Muscle of leg (tissue), 11 donors: Measurements from ENCODE around the gene DNAJB12. TPM values are rescaled to one million over a fixed set of nuclear protein-coding genes. Genes with fewer than 3 reads are reported as not detected.
A peak's percentile ranks its signal among the peaks of the same experiment; 100 is the strongest.
"Not testable (repeated sequence)": the region's sequence is repeated elsewhere in the genome, so short reads cannot be mapped to it uniquely, and the experiment has no call there.

Experiments used
- DNase-seq: peaks from one replicate; pipeline ENCODE4 v3.0.0; 2013
- H3K27ac ChIP-seq: one replicate; pipeline ENCODE4 v1.5.1; 2013; ENCODE audit warnings: mild to moderate bottlenecking, low read length, control low read depth
- H3K27me3 ChIP-seq: one replicate; pipeline ENCODE4 v1.6.1; 2013; ENCODE audit warnings: low read length; ENCODE audit not compliant: control insufficient read depth, insufficient read depth
- H3K36me3 ChIP-seq: one replicate; pipeline ENCODE4 v1.6.1; 2013; ENCODE audit warnings: low read length; ENCODE audit not compliant: control insufficient read depth, insufficient read depth
- H3K4me1 ChIP-seq: one replicate; pipeline ENCODE4 v1.6.1; 2013; ENCODE audit warnings: low read length; ENCODE audit not compliant: control insufficient read depth, insufficient read depth
- H3K4me3 ChIP-seq: one replicate; pipeline ENCODE4 v1.5.1; 2013; ENCODE audit warnings: low read length, control low read depth
- H3K9me3 ChIP-seq: replicated peaks from 2 replicates; pipeline ENCODE4 v1.6.1; 2013; ENCODE audit warnings: low read depth, low read length; ENCODE audit not compliant: control insufficient read depth
- WGBS: methylation state at CpG from one replicate; pipeline ENCODE4 v1.1.5; 2013; ENCODE audit warnings: missing lambda C conversion rate; ENCODE audit not compliant: insufficient coverage; 5-methylcytosine and 5-hydroxymethylcytosine counted together
- polyA plus RNA-seq, 8 donors: library from polyadenylated mRNA; unstranded; fragments of 120-200 nt; gene quantifications; one replicate each; pipeline versions ENCODE4 v1.2.1 to v1.2.3, GENCODE V29; 2013; ENCODE audit warnings: inconsistent platforms in 1 of 8, low replicate concordance in 1 of 8; ENCODE audit not compliant: insufficient read length in 8 of 8, insufficient read depth in 1 of 8
- total RNA-seq: library from RNA; stranded (reverse); fragments of 120-200 nt; gene quantifications from one replicate; pipeline ENCODE4 v1.2.4, GENCODE V29; 2013

DNAJB12 gene
- total and polyA plus RNA-seq, 9 donors: 19.6 to 25.1 (median 22.8) TPM

- DNase-seq, H3K9me3 ChIP-seq, H3K4me1 ChIP-seq, H3K36me3 ChIP-seq, H3K27ac ChIP-seq, H3K27me3 ChIP-seq, H3K4me3 ChIP-seq: not testable (repeated sequence)
- WGBS: 83% methylated on average over 2 of the region's 7 CpGs
Measured at GRCh38 chr10:72384982-72385381, 30.3 kb upstream of the DNAJB12 start.

- no CpG with 5 or more reads among the region's 2 CpGs for WGBS
- H3K36me3 ChIP-seq: peaks cover 8% of the 10 kb centered on the region
Measured at GRCh38 chr10:72379776-72380175, 25.1 kb upstream of the DNAJB12 start.

GRCh38 chr10:72379062-72379461 lies 24.3 kb upstream of the DNAJB12 start:
- DNase-seq: no peak
- H3K36me3 ChIP-seq: peaks cover 10% of the 10 kb centered on the region
- WGBS: 67% methylated on average over 1 of the region's 2 CpGs

More at GRCh38 chr10:72379776-72380175, 25.1 kb upstream of the DNAJB12 start:
- no peaks in the 10 kb centered on the region for H3K27me3 ChIP-seq
- H3K4me3 ChIP-seq: no peak overlapping the region
- no peak overlapping the region for H3K27ac ChIP-seq
- H3K4me1 ChIP-seq: no peaks in the 10 kb centered on the region
- DNase-seq: no peak
- H3K9me3 ChIP-seq: no peaks in the 10 kb centered on the region

GRCh38 chr10:72375585-72375984 lies 20.9 kb upstream of the DNAJB12 start:
- H3K27me3 ChIP-seq: no peaks in the 10 kb centered on the region
- no peaks in the 10 kb centered on the region for H3K4me1 ChIP-seq
- H3K27ac ChIP-seq: no peak overlapping the region
- no peak for DNase-seq
- H3K9me3 ChIP-seq: no peaks in the 10 kb centered on the region
- WGBS: 86% methylated on average over 1 of the region's 5 CpGs
- H3K36me3 ChIP-seq: peaks cover 24% of the 10 kb centered on the region
- H3K4me3 ChIP-seq: no peak overlapping the region

More at GRCh38 chr10:72379062-72379461, 24.3 kb upstream of the DNAJB12 start:
- H3K27ac ChIP-seq: no peak overlapping the region
- no peaks in the 10 kb centered on the region for H3K27me3 ChIP-seq
- H3K9me3 ChIP-seq: no peaks in the 10 kb centered on the region
- no peaks in the 10 kb centered on the region for H3K4me1 ChIP-seq
- H3K4me3 ChIP-seq: no peak overlapping the region

- Histone ChIP-seq H3K27me3 (no peaks in the 10 kb centered on the region), H3K36me3 (peaks cover 24% of the 10 kb centered on the region), H3K4me3 (no peak overlapping the region), H3K27ac (no peak overlapping the region), H3K9me3 (no peaks in the 10 kb centered on the region), H3K4me1 (no peaks in the 10 kb centered on the region)
- WGBS: 83% methylated on average over 2 of the region's 3 CpGs
- DNase-seq: no peak
Measured at GRCh38 chr10:72375173-72375572, 20.5 kb upstream of the DNAJB12 start.

- DNase-seq: no peak
- Histone ChIP-seq H3K27me3 (no peaks in the 10 kb centered on the region), H3K36me3 (peaks cover 40% of the 10 kb centered on the region), H3K4me1 (no peaks in the 10 kb centered on the region), H3K4me3 (no peak overlapping the region), H3K27ac (no peak overlapping the region), H3K9me3 (no peaks in the 10 kb centered on the region)
Measured at GRCh38 chr10:72370201-72370722, 15.5 kb upstream of the DNAJB12 start.

- no peaks in the 10 kb centered on the region for H3K9me3 ChIP-seq
- peaks cover 38% of the 10 kb centered on the region for H3K36me3 ChIP-seq
- DNase-seq: no peak
- no peaks in the 10 kb centered on the region for H3K27me3 ChIP-seq
- WGBS: 35% methylated on average over 2 of the region's 4 CpGs
- H3K4me3 ChIP-seq: no peak overlapping the region
- no peak overlapping the region for H3K27ac ChIP-seq
- H3K4me1 ChIP-seq: peaks cover 9% of the 10 kb centered on the region
Measured at GRCh38 chr10:72367301-72367960, 12.7 kb upstream of the DNAJB12 start.

- Histone ChIP-seq H3K4me1 (peaks cover 9% of the 10 kb centered on the region), H3K4me3 (no peak overlapping the region), H3K27me3 (no peaks in the 10 kb centered on the region), H3K36me3 (peaks cover 29% of the 10 kb centered on the region), H3K27ac (no peak overlapping the region), H3K9me3 (no peaks in the 10 kb centered on the region)
- no peak for DNase-seq
- WGBS: 78% methylated on average over 4 of the region's 7 CpGs
Measured at GRCh38 chr10:72365106-72365895, 10.6 kb upstream of the DNAJB12 start.

GRCh38 chr10:72364239-72364777 lies 9.6 kb upstream of the DNAJB12 start:
- peak; percentile 96 for DNase-seq
- Histone ChIP-seq H3K9me3 (no peaks in the 10 kb centered on the region), H3K36me3 (peaks cover 27% of the 10 kb centered on the region), H3K4me1 (peaks cover 9% of the 10 kb centered on the region), H3K27ac (peak overlapping the region; percentile 38), H3K27me3 (no peaks in the 10 kb centered on the region), H3K4me3 (no peak overlapping the region)
- 13% methylated on average over 6 of the region's 12 CpGs for WGBS

- H3K9me3 ChIP-seq: no peaks in the 10 kb centered on the region
- no peak for DNase-seq
- WGBS: 100% methylated on average over 1 of the region's 4 CpGs
- H3K4me3 ChIP-seq: no peak overlapping the region
- H3K27me3 ChIP-seq: no peaks in the 10 kb centered on the region
- peaks cover 15% of the 10 kb centered on the region for H3K4me1 ChIP-seq
- H3K27ac ChIP-seq: no peak overlapping the region
- peaks cover 10% of the 10 kb centered on the region for H3K36me3 ChIP-seq
Measured at GRCh38 chr10:72356987-72357386, 2.3 kb upstream of the DNAJB12 start.
